ENCODE data around the gene RTKN. TPM values are rescaled to one million over a fixed set of nuclear protein-coding genes. Genes with fewer than 3 reads are reported as not detected.

RTKN gene
- total and polyA plus RNA-seq, 9 of the 15 experiments (the other 6 are each of a cell fraction or from before 2014, with no cell fraction given) = 0.14 to 6.9 (median 3.6) TPM

GRCh38 chr2:74472086-74472944 lies 30.6 kb upstream of the RTKN start, which contains the start of gene MRPL53 (continued):
- peak; percentile 68; the same call in 1 of the 2 replicates for TF ChIP-seq MAX (CRISPR knock-in tag; IDR thresholded peaks at IDR 0.05)
- peak; percentile 93 for TF ChIP-seq THAP7 (CRISPR knock-in tag; IDR thresholded peaks at IDR 0.05)
- TF ChIP-seq ZNF311 (CRISPR knock-in tag; IDR thresholded peaks at IDR 0.05) = no peak
- TF ChIP-seq BRD4 (IDR thresholded peaks at IDR 0.05) = peak; percentile 79
- no peak for TF ChIP-seq ZNF263 (CRISPR knock-in tag; IDR thresholded peaks at IDR 0.05; ENCODE audit: borderline replicate concordance)
- TF ChIP-seq HINFP (tag; conservative IDR thresholded peaks at IDR 0.05; ENCODE audit: low read depth) = 0 out of 2 replicates have a peak, but pooled peaks have one; percentile 52
- no peak for TF ChIP-seq ZNF121 (CRISPR knock-in tag; conservative IDR thresholded peaks at IDR 0.05)
- peak; percentile 59 for TF ChIP-seq FOXJ2 (tag; IDR thresholded peaks at IDR 0.05)
- TF ChIP-seq ZNF584 (CRISPR knock-in tag; IDR thresholded peaks at IDR 0.05; ENCODE audit: low read depth) = no peak
- TF ChIP-seq TBL1XR1 (IDR thresholded peaks at IDR 0.05; ENCODE audit: low read length in 2 of 2) = peak in 1 of 2 experiments; percentile 70; a peak in 1 of 4 replicates
- TF ChIP-seq ZNF740 (CRISPR knock-in tag; IDR thresholded peaks at IDR 0.05) = no peak
- TF ChIP-seq ZNF740 (tag; IDR thresholded peaks at IDR 0.05) = no peak
- TF ChIP-seq HNRNPUL1 (IDR thresholded peaks at IDR 0.05; ENCODE audit: low read length) = no peak
- peak; percentile 9; the same call in 1 of the 2 replicates for TF ChIP-seq TAF7 (tag; IDR thresholded peaks at IDR 0.05)
- no peak for TF ChIP-seq PHB2 (IDR thresholded peaks at IDR 0.05; ENCODE audit: low read depth)
- TF ChIP-seq ZBED1 (IDR thresholded peaks at IDR 0.05) = peak; percentile 90
- no peak for TF ChIP-seq DACH1 (IDR thresholded peaks at IDR 0.05; ENCODE audit: partially characterized antibody)
- peak; percentile 95 for TF ChIP-seq POLR2A (conservative IDR thresholded peaks at IDR 0.05)
- TF ChIP-seq ZNF444 (CRISPR knock-in tag; IDR thresholded peaks at IDR 0.05) = no peak
- TF ChIP-seq ASH1L (IDR thresholded peaks at IDR 0.05; ENCODE audit: borderline replicate concordance, low read depth, partially characterized antibody) = peak; percentile 47
- peak; percentile 56 for TF ChIP-seq CTBP1 (IDR thresholded peaks at IDR 0.05; ENCODE audit: borderline replicate concordance)
- no peak for TF ChIP-seq BRCA1 (IDR thresholded peaks at IDR 0.05)
- TF ChIP-seq BRCA1 (CRISPR knock-in tag; IDR thresholded peaks at IDR 0.05) = no peak
- peak; percentile 58; the same call in 1 of the 2 replicates for TF ChIP-seq ZZZ3 (IDR thresholded peaks at IDR 0.05)
- TF ChIP-seq TAF9B (IDR thresholded peaks at IDR 0.05; ENCODE audit: partially characterized antibody) = peak; percentile 82
- no peak for TF ChIP-seq HMG20A (CRISPR knock-in tag; conservative IDR thresholded peaks at IDR 0.05)
- TF ChIP-seq DNMT1 (IDR thresholded peaks at IDR 0.05) = peak; percentile 97

All from K562 (cell line).